Smooth muscle cell (in vitro differentiated cells): Measurements from ENCODE around the gene GCNA. TPM values are rescaled to one million over a fixed set of nuclear protein-coding genes. Genes with fewer than 3 reads are reported as not detected.
"Not testable (repeated sequence)": the region's sequence is repeated elsewhere in the genome, so short reads cannot be mapped to it uniquely, and the experiment has no call there.

Source experiments
- DNase-seq: peaks from one replicate; lab custom pipeline; 2025; ENCODE audit not compliant: unreplicated experiment; lab: John Stamatoyannopoulos, UW
- H2AFZ ChIP-seq: fragments of 200-600 bp; sonication (generic); 2 replicates; pipeline ENCODE4 v1.6.0; 2016; ENCODE audit warnings: antibody characterized with exemption, low read depth, mild to moderate bottlenecking
- H3F3A ChIP-seq: fragments of 200-600 bp; sonication (generic); 2 replicates; pipeline ENCODE4 v1.6.0; 2017; ENCODE audit warnings: antibody characterized with exemption, low read depth
- H3K27ac ChIP-seq: fragments of 200-600 bp; sonication (generic); 2 replicates; pipeline ENCODE4 v1.5.1; 2016; ENCODE audit warnings: low read depth, mild to moderate bottlenecking
- H3K27me3 ChIP-seq: fragments of 200-600 bp; sonication (generic); 2 replicates; pipeline ENCODE4 v1.6.1; 2016; ENCODE audit warnings: low read depth, mild to moderate bottlenecking
- H3K36me3 ChIP-seq: fragments of 200-600 bp; sonication (generic); 2 replicates; pipeline ENCODE4 v1.5.1; 2016; ENCODE audit warnings: low read depth
- H3K4me1 ChIP-seq: fragments of 200-600 bp; sonication (generic); 2 replicates; pipeline ENCODE4 v1.5.1; 2016; ENCODE audit warnings: low read depth
- H3K4me2 ChIP-seq: fragments of 200-600 bp; sonication (generic); 2 replicates; pipeline ENCODE4 v1.6.0; 2016; ENCODE audit warnings: mild to moderate bottlenecking
- H3K4me3 ChIP-seq: fragments of 200-600 bp; sonication (generic); 2 replicates; pipeline ENCODE4 v1.5.1; 2016; ENCODE audit warnings: mild to moderate bottlenecking
- H3K79me2 ChIP-seq: fragments of 200-600 bp; sonication (generic); 2 replicates; pipeline ENCODE4 v1.6.0; 2016; ENCODE audit warnings: low read depth, mild to moderate bottlenecking
- H3K9ac ChIP-seq: fragments of 200-600 bp; sonication (generic); 2 replicates; pipeline ENCODE4 v1.6.0; 2016; ENCODE audit warnings: low read depth
- H3K9me3 ChIP-seq: fragments of 200-600 bp; sonication (generic); replicated peaks from 2 replicates; pipeline ENCODE4 v1.5.1; 2016; ENCODE audit warnings: low read depth
- H4K20me1 ChIP-seq: fragments of 200-600 bp; sonication (generic); 2 replicates; pipeline ENCODE4 v1.6.0; 2016; ENCODE audit warnings: low read depth
- CTCF ChIP-seq: fragments of 200-600 bp; sonication (generic); IDR thresholded peaks from 2 replicates; pipeline ENCODE4 v1.5.1; 2017; ENCODE audit warnings: borderline replicate concordance, mild to moderate bottlenecking, antibody characterized with exemption; ENCODE audit not compliant: insufficient read depth, poor library complexity, severe bottlenecking
- WGBS: methylation state at CpG from one replicate; pipeline ENCODE4 v1.1.7; 2016; ENCODE audit warnings: low lambda C conversion rate; 5-methylcytosine and 5-hydroxymethylcytosine counted together
- polyA plus RNA-seq: library from polyadenylated mRNA; unstranded; fragments of >200 nt; fragmentation: Nextera tagmentation; extraction: Ambion mirVana; gene quantifications from 2 replicates; pipeline ENCODE4 v1.2.1, GENCODE V29; 2016
- total RNA-seq: library from RNA; depleted of rRNA; stranded (reverse); fragments of >200 nt; gene quantifications from 2 replicates; pipeline ENCODE4 v1.2.3, GENCODE V29; 2014

The GCNA gene
- total and polyA plus RNA-seq, 2 experiments from 2014 or later: 0.51 to 0.94 TPM

GRCh38 chrX:71581210-71581609 lies 3.0 kb downstream of the GCNA start:
- H3K27me3 ChIP-seq: no peaks in the 10 kb centered on the region
- H3K36me3 ChIP-seq: no peaks in the 10 kb centered on the region
- no peak overlapping the region for H2AFZ ChIP-seq
- H3K27ac ChIP-seq: no peak overlapping the region
- no peaks in the 10 kb centered on the region for H3F3A ChIP-seq
- H4K20me1 ChIP-seq: no peaks in the 10 kb centered on the region
- H3K9ac ChIP-seq: no peak overlapping the region
- 86% methylated on average over 5 of the region's 5 CpGs for WGBS
- H3K9me3 ChIP-seq: no peaks in the 10 kb centered on the region
- H3K4me3 ChIP-seq: no peak overlapping the region
- H3K79me2 ChIP-seq: no peaks in the 10 kb centered on the region
- no peaks in the 10 kb centered on the region for H3K4me1 ChIP-seq
- no peak for TF ChIP-seq CTCF
- no peak overlapping the region for H3K4me2 ChIP-seq
- DNase-seq: no peak

- no peak overlapping the region for H2AFZ ChIP-seq
- DNase-seq: no peak
- H3F3A ChIP-seq: no peaks in the 10 kb centered on the region
- H3K4me2 ChIP-seq: no peak overlapping the region
- H3K9ac ChIP-seq: no peak overlapping the region
- no peaks in the 10 kb centered on the region for H3K27me3 ChIP-seq
- H4K20me1 ChIP-seq: no peaks in the 10 kb centered on the region
- H3K9me3 ChIP-seq: no peaks in the 10 kb centered on the region
- H3K4me1 ChIP-seq: no peaks in the 10 kb centered on the region
- no peak for TF ChIP-seq CTCF
- H3K79me2 ChIP-seq: no peaks in the 10 kb centered on the region
- WGBS: 94% methylated on average over 2 of the region's 2 CpGs
- no peak overlapping the region for H3K4me3 ChIP-seq
- no peak overlapping the region for H3K27ac ChIP-seq
- H3K36me3 ChIP-seq: no peaks in the 10 kb centered on the region
Observed at GRCh38 chrX:71586929-71587328, 8.7 kb downstream of the GCNA start.

- H2AFZ ChIP-seq, H3F3A ChIP-seq, H3K4me2 ChIP-seq, H3K9me3 ChIP-seq, H4K20me1 ChIP-seq, H3K27ac ChIP-seq, H3K36me3 ChIP-seq, H3K4me1 ChIP-seq, H3K4me3 ChIP-seq, H3K27me3 ChIP-seq, H3K9ac ChIP-seq, H3K79me2 ChIP-seq, DNase-seq: not testable (repeated sequence)
- WGBS: 87% methylated on average over 7 of the region's 8 CpGs
Observed at GRCh38 chrX:71593210-71593609, 15.0 kb downstream of the GCNA start.

- Histone ChIP-seq H3K9me3 (no peaks in the 10 kb centered on the region), H3K36me3 (no peaks in the 10 kb centered on the region), H2AFZ (no peak overlapping the region), H3K27ac (no peak overlapping the region), H3K79me2 (no peaks in the 10 kb centered on the region), H4K20me1 (no peaks in the 10 kb centered on the region), H3K27me3 (no peaks in the 10 kb centered on the region), H3K4me1 (no peaks in the 10 kb centered on the region), H3K9ac (no peak overlapping the region), H3K4me3 (no peak overlapping the region), H3K4me2 (no peak overlapping the region), H3F3A (no peaks in the 10 kb centered on the region)
- DNase-seq: no peak
- WGBS: 80% methylated on average over 2 of the region's 2 CpGs
- TF ChIP-seq CTCF: no peak
Observed at GRCh38 chrX:71599965-71600364, 21.7 kb downstream of the GCNA start.
